ENCODE data around the gene TLE5.

DNA sequence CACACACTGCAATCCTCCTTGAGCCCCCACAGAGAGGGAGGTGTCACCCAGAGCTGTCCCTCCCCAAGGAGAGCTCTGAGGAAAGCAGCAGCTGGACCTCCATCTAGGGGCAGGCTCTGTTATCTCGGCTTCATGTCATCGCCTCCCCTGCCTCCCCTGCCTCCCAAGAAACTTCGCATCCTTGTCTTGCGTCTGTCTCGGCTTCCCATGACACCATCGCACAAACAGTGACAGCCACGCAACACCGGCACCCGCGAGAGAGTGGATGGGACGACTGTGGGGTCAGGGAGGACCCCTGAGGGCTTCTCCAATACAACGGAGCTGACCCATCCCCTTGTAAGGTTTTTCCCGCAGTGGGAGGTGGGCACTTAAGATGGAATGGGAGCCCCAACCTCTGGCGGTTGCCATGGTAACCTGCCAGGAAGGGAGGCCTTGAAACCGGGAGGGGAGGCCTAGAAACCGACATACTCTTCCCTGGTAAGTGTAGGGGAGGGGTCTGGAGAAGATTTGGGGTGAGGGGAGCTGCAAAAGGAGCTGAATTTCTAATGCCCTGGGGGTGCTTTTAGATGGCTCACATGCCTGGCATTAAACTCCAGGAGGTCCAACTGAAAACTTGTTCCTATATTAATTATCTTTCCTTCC, 49.6 kb downstream of the TLE5 start:
- TF ChIP-seq, protein P1, sequence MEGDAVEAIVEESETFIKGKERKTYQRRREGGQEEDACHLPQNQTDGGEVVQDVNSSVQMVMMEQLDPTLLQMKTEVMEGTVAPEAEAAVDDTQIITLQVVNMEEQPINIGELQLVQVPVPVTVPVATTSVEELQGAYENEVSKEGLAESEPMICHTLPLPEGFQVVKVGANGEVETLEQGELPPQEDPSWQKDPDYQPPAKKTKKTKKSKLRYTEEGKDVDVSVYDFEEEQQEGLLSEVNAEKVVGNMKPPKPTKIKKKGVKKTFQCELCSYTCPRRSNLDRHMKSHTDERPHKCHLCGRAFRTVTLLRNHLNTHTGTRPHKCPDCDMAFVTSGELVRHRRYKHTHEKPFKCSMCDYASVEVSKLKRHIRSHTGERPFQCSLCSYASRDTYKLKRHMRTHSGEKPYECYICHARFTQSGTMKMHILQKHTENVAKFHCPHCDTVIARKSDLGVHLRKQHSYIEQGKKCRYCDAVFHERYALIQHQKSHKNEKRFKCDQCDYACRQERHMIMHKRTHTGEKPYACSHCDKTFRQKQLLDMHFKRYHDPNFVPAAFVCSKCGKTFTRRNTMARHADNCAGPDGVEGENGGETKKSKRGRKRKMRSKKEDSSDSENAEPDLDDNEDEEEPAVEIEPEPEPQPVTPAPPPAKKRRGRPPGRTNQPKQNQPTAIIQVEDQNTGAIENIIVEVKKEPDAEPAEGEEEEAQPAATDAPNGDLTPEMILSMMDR (IDR thresholded peaks at IDR 0.05): no peak
- TF ChIP-seq ZFX (IDR thresholded peaks at IDR 0.05; ENCODE audit: borderline replicate concordance): no peak
